Activated CD4-positive, alpha-beta T cell treated with anti-CD3 and anti-CD28 coated beads, Interleukin-2, amount 50 U/mL, for 16 hours (primary cell): ENCODE measurements around the gene MOGAT2.

Source experiments
- DNase-seq: peaks from one replicate; pipeline ENCODE4 v3.0.0-alpha.2; 2020

MOGAT2 gene

GRCh38 chr11:75781296-75781695 is 63.7 kb downstream of the MOGAT2 start:
- DNase-seq = no peak

GRCh38 chr11:75781831-75782230 is 64.2 kb downstream of the MOGAT2 start:
- no peak for DNase-seq
